HG03342 (cell line): ENCODE measurements around the gene SLC28A3.
A peak's percentile ranks its signal among the peaks of the same experiment; 100 is the strongest.

Source experiments
- ATAC-seq: cut with Tn5 transposase; IDR thresholded peaks from one replicate; pipeline ENCODE4 v1.9.1; 2021; ENCODE audit warnings: mild to moderate bottlenecking, moderate library complexity; ENCODE audit not compliant: unreplicated experiment

SLC28A3 gene

DNA sequence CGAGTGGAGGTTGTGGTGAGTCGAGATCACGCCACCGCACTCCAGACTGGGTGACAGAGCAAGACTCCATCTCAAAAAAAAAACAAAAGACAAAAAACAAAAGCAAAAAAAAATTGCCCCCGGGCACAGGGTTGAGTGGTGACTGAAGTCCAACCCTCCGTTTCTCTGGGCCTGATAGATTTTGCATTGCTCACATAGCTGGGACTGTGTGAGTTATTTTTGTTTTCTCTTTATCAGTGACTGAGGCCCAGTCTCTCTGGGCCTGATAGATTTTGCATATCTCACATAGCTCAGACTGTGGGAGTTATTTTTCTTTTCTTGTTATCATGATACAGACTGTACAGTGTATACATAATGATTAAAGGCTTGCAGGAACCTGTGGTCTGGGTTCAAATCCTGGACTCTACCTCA lies 2.6 kb upstream of the SLC28A3 start:
- ATAC-seq, result no peak

DNA sequence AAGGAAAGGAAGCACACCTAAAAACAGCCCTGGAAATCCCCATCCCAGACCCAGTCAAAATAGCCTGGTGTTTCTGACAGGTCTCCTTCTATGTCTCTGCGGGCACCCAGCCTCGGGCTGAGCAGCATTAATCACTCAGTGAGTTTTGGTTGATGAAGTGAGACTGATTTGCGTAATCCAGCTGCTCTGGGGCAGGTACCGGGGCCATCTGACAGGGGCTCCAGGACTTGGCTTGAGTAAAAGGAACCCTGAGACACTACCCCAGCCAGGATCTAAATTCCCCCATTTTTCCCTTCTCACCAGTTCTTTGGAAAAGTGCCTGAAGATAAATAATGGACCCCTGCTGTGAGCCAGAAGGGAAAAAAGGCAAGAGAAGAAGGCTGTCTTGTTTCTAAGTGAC lies 596 bp downstream of the SLC28A3 start:
- ATAC-seq, result no peak

DNA sequence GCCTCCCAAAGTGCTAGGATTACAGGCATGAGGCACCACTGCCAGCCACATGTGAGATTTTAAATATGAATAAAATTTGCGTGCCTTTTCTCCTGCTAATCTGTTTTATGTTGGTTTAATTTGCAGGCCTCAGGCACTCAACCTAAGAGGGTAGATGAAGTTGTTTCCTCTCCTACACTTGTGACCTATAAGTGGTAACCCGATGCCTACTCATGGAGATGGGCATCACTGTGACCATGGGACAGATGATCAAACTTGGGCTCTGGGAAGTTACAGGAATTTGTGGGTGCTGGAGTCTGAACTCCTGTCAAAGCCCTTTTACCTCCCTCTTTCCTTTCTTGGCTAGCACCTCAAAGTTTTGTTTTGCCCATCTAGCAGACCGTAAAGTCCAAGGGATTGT lies 1.1 kb downstream of the SLC28A3 start:
- no peak for ATAC-seq

DNA sequence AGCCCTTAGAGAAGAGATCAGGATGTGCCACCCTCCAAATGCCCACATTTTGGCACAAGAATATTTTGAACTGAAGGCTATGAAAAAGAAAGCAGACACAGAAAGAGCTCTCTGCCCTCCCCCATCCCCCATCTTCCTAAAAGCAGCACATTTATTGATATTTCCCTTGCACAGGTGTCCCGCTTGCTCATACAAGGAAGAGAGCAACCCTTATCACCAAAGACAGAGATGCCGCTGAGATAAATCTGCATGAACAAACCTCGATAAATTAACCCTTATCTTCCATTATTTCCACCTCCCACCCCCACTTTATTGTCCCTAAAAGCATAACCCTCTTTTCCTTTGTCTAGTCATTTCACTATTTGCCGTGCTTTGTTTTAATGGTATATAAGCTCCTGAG lies 1.8 kb downstream of the SLC28A3 start:
- no peak for ATAC-seq

DNA sequence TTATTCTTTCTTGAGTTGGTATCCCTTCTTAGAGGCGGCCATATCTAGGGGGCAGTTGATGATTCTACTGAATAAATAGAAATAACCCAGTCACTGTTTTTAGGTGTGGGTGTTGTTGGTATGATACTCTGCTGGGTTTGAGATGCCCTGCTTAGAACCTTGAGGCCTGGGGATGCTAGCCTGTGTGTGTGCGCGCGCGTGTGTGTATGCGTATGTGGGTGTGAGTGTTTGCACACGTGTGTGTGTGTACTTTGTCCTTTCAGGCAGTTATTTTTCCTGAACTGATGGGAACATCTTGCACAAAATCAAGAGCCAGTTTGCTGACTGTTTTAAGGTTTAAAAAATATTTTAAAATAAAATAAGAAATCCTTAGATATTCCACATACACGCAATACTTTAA lies 3.3 kb downstream of the SLC28A3 start:
- ATAC-seq, result no peak

DNA sequence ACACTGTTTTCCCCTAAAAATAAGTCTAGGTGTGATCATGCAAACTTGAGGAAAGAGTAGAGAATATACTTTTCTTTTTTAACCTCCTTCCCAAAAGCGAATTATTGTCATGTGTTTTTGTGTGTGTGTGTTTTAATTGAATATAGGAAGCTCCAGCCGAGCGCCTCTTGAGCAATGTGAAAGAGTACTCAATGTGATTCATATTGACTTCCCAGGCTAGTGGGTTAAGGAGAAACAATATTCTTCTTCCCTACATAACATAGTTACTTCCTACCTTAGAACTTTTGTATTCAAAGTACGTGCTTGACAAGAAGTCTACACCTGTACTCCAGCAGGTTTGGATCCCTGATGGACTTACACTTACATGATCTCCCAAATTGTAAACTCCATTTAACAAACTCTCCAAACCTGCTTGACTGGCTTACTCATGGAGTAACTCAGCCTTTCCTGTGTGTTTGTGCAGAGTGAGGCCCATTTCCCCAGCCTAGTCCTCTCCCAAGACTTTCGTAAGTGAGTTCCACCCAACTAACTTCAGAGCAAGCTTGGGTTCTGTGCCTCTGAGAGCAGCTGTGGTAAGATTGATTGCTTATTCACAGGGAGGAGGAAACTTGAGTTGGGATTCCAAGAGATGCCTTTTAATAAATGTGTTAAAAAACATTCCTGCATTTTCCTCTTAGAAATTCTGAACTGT lies 9.3 kb downstream of the SLC28A3 start:
- ATAC-seq, result no peak

DNA sequence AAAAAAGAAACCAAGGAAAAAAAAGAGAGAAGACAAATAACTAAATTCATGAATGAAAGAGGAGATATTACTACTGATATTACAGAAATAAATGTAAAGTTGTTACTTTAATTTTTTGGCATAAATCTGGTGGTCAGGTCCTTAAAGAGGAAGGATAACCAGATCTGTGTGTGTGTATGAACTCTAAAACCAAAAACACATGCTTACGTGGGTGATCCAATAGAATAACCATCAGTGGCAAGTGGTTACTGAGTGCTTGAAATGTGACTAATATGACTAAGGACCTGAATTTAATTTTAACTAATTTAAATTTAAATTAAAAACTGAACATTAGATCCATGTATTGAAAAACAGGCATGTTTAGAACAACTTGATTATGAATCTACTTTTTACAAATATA lies 10.3 kb downstream of the SLC28A3 start:
- no peak for ATAC-seq

DNA sequence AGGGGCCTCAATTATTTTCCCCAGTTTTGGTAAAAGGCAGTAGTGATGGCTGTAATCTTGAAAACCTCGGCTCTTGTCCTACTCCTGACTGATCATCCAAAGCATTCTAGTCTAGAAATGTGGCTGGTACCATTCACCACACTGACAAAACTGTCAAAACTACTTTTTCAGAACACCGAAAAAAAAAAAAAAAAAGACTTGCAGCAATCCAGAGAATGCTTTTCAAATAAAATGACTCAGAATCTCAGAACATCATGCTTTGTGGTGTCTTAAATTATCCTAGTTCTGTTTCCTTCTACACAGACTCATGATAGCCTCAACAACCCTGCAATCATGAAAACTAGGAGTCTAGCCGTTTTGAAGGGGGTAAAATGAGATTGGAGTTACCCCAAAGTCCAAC lies 13.4 kb downstream of the SLC28A3 start:
- no peak for ATAC-seq

DNA sequence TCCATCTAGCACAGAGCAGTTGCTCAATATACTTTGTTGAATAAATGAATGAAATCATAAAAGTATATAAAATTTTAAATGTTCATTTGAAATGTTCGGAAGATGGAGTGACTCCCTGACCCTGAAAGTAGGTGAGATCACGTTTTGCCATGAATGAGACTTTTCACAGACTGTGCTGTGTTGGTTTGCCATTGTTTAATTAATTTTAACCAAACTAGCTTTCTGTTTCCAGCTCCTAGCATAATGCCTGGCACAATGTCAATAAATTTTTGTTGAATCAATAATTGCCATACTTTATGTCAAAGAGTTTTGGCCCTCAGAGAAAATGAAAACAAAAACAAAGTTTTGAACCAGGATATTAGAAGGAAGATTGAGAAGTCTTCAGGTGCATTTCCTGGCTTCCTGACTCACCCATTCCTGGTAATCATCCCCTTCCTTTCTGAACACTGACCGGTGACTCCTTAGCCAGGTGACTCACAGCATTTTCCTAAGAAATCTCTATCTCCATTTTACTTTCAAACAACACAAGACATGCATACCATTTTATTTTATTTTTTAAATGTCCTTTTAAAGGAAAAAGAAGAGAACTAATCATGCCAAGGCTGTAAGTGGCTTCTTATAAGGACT lies 15.1 kb downstream of the SLC28A3 start:
- no peak for ATAC-seq

DNA sequence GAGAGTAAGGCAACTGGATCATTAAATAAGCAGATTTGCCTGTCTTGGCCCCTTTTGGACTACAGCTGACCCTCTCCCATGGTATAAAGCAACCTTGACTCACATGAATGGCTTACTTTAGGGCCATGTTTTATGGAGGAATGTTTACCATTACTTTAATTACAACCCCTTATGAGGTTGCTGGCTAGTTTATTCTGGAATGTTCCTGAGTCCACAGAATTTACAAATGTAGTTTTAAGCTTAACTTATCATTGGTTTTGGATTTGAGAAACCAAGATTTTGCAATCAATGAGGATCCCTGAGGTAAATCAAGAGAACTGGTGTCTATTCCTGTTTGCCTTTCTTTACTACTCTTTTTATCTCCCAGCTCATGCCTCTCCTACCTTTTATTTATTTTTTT lies 15.7 kb downstream of the SLC28A3 start:
- no peak for ATAC-seq

DNA sequence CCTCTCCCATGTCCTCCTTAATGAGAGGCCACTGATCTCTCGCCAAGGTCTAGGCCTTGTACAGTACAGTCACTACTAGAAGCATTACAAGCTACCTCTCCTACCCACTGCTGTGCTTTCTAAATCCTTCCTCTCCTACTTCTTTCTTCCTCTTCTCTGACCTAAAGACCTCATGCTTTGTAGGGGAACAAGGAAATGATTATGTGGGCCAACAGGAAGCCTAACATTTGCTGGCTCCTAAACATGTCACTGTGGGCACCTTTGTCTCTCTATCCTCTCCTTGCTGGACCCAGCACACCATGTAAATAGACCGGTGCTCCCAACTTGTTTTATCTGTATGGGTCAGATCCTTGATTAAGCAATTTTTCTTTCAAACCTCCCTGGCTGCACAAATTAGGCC lies 16.7 kb downstream of the SLC28A3 start:
- no peak for ATAC-seq

DNA sequence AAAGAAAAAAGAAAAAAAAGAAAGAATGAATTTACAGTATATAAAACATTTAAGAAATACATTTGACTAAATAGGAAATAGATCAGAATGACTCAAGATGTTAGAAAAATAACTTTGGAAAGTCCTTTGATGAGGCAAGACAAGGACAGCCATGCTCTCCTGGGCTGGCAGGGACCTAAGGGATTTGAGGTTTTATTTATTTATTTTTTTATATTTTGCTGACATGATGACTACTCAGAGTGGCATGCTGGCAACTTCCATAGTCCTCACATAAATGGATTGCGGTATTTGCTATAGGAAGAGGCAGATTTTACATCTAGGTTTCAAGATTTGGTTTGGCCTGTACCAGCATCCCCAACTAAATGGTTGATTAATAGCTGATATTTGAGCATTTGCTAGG lies 17.7 kb downstream of the SLC28A3 start:
- no peak for ATAC-seq

DNA sequence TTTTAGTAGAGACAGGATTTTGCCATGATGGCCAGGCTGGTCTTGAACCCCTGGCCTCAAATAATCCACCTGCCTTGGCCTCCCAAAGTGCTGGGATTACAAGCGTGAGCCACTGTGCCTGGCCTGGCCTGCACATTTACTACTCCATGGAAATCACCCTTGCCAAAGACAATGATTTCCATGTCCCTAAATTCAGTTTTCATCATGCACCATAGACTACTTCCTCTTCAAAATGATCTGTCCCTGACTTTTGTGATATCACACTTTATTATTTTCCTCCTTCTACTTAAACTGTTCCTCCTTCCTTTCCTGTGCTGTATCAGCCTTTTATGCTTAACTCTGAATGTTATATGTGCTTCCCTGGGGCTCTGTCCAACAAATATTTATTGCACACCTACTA lies 20.3 kb downstream of the SLC28A3 start:
- no peak for ATAC-seq

DNA sequence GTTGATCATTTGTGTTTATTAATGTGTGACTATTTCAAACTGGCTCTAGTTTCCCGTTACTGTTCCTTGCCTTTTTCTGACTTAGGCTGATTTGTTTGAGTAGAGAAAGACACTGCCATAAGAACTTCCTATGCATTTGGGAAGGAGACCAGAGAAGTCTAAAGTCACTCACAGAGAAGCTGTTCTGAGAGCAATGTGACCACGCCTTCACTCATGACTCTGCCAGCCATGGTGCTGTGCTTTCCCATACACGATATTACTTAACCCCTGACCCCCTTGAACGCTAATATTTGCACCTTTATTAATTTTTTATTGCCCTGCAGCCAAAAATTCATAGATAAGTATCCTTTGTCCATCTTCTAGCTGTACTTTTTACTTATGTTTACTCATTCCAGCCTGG lies 20.9 kb downstream of the SLC28A3 start:
- ATAC-seq, result no peak

DNA sequence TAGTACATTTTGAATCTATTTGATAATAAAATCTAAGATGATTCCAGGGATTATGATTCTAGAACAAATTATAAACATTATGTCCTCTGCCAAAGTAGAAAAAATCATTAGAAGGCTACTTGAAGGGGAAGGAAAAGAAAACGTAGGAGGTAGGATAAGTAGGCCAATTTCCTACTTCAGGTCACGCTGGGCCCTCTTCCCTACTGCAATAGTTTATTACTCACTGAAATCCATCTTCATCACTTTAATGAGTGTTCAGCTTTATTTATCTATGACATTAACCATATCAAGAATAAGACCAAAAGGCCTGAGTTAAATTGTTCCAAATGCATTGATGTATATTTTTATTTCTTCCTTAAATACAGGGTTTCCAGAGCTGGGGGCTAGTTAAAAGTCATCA lies 21.6 kb downstream of the SLC28A3 start:
- no peak for ATAC-seq

DNA sequence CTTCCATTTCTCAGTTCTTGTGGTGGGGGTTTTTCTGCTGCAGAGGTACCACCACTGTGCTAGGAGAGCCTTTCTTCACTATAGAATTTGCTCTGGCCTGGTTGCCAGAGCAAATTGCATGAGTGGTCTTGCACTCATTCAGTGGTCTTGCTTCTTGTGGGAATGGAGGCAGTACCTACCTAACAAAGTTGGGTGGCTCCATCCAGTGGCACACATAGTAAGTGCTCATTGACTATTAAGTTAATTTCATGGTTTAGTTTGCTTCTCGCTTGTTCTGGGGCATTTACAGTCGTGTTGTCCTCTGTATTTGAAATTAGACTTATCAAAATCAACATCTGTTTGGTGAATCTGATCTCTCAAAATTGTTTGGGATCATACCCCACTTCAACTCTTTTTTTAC lies 23.0 kb downstream of the SLC28A3 start:
- no peak for ATAC-seq

DNA sequence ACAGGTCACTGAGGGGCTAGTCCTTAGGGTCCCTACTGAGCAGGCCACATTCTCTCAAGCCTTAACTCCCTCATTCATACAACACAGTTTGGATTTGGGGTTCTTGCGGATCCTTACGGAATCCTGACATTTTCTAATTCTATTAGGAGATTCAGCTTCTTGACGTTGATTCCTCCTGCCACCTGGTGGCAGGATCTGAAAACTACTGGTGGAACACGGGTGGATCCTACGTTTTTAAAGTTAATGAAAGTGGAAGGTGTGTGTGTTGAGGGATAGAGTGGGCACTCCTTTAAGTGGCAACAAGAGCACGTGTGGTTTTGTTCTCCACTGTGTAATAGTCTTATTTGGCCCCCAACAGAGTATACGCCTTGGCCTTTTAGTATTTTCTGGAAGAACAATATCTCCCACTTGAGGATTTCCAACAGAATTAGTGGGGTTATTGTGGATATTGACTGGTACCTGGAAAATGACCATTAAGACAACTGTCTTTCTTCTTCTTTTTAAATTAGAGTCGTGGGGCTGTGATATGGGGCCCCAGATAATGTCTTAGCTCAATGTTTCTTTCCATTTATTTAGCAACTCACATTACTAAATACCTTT lies 25.2 kb downstream of the SLC28A3 start:
- ATAC-seq, result peak; percentile 75

DNA sequence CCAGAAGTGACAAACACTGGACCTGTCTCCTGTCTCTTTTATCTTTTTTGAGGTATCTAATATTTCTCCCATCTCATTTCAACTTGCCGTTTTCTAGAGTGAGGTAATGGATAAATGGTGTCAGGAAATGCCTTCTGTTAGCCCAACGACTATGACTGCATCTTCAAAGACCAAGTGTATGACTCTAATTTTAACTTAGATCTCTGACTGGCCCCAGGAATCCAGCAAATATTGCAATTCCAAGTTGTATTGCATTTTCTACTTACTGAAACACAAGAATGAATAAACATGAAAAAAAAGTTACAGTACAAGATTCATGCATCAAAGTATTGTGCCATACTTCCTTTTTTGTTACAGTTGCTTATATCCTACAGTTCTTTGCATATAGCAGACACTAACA lies 26.3 kb downstream of the SLC28A3 start:
- ATAC-seq, result no peak

DNA sequence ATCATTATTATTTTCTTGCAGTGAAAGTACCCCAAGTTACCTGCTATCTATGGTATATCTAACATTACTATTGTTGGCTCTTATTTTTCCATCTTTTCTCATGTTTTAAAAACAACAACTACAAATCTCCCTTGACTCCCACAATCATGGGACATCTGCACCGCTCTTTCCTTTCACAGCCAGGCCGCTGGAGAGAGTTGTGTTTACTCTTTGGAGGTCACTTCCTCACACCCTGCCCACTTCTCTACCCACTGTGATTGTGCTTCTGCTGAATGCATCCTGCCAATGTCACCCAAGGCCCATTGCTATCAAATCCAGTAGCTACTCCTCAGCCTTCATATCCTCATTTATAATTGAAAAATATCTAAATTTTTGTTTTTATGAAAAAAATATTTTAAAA lies 29.7 kb downstream of the SLC28A3 start:
- no peak for ATAC-seq

DNA sequence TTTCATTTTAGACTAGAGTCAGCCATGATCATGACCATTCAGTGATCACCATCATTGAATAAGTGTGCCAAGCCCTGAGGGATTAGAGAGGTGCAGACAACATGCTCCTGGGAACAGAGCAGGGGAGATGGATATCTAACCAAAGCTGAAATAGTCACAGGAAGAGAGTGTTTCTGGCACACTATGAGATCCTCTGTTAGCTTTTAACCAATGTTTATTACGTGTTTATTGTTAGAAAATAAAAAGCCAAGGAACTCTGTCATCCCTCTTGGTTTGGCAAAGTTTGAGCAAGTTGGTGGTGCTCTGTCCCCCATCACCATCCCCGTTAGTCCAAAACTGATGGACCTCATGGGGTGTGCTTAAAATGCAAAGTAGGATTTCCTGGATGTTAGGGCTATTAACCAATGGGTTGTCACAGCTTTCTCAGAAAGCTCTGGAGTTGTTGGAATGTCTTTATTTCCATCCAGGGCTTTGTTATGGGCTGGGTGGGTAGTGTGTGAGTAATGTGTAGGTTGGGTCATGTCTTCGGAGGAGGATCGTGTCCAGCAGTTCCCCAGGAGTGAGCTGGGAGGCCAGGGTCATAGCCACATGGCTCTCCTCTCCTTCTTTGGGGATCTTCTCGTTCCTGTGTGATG lies 34.9 kb downstream of the SLC28A3 start:
- no peak for ATAC-seq

DNA sequence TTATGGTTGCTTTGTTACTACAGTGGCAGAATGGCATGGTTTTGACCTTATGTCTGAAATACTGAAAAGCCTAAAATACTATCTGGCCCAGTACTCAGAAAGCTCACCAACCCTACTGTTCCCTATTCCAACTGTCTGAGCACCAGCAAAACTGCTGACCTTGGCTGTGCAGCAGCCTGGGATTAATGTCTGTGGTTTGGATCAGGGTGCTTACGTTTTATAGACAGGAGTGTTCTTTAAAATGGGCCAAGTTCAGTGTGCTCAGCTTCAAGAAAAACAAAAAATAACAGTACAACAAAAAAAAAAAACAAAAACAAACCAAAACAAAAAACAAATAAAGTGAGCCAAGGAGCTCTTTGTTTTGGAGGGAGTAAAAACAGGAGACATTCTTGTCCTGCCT lies 36.4 kb downstream of the SLC28A3 start:
- no peak for ATAC-seq

DNA sequence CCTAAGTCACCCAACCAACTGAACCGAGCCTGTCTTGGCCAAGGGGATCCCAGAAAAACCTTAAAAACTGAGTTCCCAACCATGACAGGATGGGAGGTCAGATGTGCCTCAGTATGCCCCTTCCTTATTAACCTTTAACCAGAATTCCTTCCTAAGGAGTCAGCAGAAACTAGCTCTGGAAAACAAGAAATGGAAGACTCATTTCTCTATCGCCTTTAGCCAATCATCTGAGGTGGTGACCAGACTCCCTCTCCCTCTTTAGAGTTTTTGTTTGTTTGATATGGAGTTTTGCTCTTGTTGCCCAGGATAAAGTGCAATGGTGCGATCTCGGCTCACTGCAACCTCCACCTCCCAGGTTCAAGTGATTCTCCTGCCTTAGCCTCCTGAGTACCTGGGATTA lies 37.5 kb downstream of the SLC28A3 start:
- ATAC-seq, result no peak
